Pulmonary artery endothelial cell (primary cell): ENCODE results near the gene VPS54. TPM values are rescaled to one million over a fixed set of nuclear protein-coding genes. Genes with fewer than 3 reads are reported as not detected.

Experiments used
- DNase-seq: peaks from one replicate; pipeline ENCODE4 v3.0.0-alpha.2; 2011; ENCODE audit warnings: low read depth, low spot score
- total RNA-seq: library from RNA; depleted of rRNA; stranded (reverse); fragments of >200 nt; gene quantifications from 2 replicates; pipeline ENCODE4 v1.2.3, GENCODE V29; 2014

Gene VPS54
- total RNA-seq, 1 donor from 2014 or later, result 17.6 TPM

DNA sequence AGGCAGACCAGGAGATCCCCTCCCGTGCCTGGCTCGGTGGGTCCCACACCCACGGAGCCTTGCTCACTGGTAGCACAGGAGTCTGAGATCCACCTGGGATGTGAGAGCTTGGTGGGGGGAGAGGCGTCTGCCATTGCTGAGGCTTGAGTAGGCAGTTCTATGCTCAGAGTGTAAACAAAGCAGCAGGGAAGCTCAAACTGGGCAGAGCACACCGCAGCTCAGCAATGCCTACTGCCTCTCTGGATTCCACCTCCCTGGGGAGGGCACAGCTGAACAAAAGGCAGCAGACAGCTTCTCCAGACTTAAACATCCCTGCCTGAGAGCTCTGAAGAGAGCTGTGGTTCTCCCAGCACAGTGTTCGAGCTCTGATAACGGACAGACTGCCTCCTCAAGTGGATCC lies 92.4 kb downstream of the VPS54 start:
- DNase-seq, result no peak

DNA sequence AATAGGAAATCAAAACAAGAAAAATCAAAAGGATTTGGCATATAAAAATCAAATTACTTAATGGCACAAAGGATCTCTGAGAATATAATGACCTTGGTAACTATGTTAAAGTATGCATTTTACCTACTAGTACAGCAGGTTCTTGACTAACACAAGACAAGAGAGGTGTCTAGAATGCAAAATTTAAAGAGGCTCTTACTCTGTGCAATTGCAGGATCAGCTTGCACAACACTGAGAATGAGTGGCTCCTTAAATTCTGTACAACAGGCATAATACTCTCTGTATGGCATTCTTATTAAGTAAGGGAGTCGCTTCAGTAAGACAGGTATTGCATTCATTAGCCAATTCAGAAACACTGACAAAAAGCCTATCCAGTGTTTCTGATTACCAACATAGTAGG lies 104.9 kb downstream of the VPS54 start:
- DNase-seq, result no peak

DNA sequence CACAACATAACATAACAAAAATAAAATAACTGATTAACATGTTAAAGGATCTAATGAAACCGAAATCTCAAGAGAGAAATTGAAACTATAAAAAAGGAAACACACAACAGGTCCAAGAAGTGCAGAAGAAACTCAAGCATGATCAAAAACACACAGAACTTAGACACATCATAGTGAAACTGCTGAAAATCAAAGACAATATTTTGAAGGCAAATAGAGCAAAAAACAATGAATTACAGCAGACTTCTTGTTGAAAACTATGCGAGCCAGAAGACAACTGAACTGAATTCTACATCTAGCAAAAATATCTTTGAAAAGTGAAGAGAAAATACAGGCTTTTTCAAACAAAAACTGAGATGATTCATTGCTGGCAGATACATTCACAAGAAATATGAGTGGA lies 116.2 kb downstream of the VPS54 start:
- no peak for DNase-seq

DNA sequence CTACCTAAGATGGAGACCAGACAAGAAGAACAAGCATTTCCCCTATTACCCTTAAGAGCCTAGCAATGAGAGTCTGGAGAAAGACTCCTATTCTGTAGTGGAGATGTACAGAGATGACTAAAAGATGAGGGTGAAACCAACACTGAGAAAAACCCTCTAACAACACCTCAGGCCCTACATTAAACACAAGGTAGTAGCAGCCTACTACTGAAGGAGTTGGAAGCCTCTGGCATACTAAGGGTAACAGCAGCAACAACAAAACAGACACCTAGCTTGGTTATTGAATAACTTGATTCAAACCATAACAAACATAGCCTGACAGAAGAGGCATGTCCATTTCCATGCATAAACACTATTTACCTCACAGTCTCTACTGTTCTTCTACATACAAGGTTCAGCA lies 117.1 kb downstream of the VPS54 start:
- DNase-seq, result no peak

- DNase-seq, result no peak
These were observed 119.6 kb downstream of the VPS54 start for GRCh38 chr2:63899639-63900038.

DNA sequence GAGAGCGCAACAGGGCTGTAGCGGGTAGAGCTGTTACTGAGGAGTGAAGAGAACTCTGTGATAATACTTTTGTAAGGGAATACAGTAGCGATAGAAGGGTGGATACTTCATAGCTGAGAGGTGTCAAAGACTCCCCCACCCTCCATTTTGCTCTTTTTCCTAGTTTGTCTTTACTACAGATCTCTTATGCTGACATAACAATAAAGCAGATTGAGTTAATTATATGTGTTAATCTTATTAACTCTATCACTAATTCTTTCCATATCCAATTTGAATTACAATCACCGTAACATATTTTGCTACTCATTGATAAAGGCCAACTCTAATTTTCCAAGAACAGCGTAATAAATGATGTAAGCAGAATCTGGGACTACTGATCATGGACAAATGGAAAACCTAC lies 120.4 kb downstream of the VPS54 start:
- DNase-seq, result no peak

DNA sequence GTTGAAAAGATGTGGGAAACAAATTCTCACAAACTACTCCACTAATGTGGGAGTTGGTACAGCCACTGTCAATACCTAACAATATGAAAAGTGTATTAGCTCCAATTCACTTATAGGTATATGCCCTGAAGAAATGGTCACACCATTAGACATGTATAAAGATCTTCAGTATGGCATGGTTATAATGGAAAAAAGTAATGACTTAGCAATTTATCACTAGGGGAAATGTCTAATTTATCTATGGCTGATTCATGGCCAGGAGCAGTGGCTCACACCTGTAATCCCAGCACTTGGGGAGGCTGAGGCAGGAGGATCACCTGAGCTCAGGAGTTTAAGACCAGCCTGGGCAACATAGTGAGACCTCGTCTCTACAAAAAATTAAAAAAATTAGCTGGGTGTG lies 125.1 kb downstream of the VPS54 start:
- DNase-seq, result no peak

DNA sequence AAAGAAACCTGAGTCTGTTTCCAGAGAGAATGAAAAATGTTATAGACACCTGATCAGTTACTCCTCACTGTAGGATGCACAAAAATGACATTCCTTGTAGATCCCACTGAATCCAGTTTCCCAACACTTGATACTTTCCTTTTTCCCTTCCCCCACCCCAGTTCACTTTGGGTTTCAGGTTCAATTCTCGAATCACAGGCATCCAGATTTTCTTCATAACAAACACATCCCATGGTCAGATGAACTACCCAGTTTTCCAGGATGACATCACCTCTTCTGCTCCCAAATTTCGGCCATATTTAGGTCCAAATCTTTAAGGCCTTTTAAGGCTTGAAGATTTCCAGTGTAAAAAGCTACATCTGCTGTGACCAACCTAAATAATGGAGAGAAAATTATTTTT lies 126.1 kb downstream of the VPS54 start:
- DNase-seq, result no peak

GRCh38 chr2:63891488-63892030 lies 127.7 kb downstream of the VPS54 start:
- DNase-seq, result no peak

DNA sequence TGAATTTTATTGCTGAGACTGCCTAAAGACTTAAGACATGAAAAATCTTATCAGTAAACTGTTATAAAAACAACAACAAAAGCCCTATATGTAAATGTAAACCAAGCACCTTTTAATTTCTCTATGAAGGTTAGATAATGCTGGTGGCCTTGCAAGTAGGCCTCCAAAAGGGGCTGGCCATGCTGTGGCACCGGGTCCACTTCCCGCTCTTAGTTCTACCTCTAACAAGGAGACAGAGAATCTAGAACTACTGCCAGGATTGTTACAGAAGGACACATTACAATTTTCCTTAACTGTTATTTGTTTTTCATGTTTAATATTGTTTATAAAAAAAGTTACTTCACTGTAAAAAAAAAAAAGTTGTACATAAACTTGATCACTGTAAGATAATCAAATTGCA lies 128.6 kb downstream of the VPS54 start:
- no peak for DNase-seq

DNA sequence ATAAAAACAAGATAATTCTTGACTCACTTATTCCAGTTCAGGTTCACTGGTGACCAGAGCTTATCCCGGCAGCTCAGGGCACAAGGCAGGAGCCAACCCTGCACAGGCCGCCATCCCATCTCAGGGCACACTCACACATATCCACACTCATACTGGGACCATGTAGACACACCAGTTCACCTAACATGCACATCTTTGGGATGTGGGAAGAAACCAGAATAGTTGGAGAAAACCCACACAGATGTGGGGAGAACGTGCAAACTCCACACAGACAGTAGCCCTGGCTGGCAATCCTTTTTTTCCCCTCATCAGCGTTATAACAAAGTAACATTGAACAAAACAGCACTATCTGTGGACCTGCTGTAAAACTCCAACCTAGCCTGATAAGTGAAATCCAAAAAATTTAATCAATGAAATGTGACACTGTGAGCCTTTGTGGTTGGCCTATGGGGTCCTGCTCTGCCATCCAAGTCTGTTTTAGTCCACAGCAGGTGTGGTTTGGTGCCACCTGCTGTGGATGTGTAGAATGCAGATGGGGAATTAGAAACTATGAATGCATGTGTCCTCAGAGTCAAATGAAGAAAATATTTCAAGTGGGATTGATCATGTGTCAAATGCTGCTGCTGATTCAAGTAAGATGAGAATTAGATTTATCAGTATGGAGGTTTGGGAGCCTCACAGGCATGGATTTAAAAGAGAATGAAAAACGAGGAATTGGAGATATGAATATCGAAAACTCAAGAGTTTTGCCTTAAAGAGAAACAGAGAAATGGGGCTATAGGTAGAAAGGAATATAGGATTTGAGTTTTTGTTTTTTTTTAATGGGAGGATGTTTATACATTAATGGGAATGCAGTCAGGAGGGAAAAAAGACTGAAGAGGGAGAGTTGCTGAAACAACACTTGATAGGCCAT lies 130.5 kb downstream of the VPS54 start:
- DNase-seq, result no peak

DNA sequence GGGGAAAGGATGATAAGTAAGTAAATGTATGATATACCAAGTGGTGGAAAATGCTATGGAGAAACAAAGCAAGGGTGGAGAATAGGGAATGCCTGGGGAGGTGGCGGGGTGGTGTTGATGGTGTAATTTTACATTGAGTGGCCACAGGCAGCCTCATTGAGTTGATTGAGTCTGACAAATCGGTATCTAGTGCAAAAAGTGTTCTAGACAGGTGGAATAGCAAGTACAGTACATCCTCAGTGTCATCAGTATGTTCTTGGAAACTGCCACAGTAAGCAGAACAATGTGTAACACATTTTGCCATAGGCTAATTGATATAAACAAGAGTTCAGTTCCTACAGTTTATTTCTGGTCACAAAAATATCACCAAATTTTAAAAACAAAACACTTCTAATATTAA lies 131.2 kb downstream of the VPS54 start:
- DNase-seq, result no peak

- DNase-seq, result no peak
These were observed 132.8 kb downstream of the VPS54 start for GRCh38 chr2:63886445-63886844.

- no peak for DNase-seq
These were observed 136.7 kb downstream of the VPS54 start for GRCh38 chr2:63882395-63883105.

- no peak for DNase-seq
These were observed 138.0 kb downstream of the VPS54 start for GRCh38 chr2:63881205-63881604.

DNA sequence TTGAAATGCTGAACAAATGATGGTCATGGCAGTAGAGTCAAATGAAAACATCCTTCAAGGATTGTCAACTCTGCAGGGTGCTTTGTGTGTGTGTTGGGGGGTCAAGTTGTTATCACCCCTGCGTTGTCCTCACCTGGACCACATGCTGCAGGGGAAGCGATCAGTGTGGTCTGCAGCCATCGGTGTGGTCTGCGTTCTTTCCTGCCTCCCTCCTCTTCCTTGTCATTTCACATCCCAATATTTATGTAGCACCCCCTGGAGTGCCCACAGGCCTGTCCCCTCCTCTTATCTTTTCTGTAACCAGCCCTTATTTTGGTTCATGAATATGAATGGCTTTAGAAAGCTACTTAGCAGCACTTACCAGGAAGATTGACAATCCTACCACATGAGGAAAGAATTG lies 138.6 kb downstream of the VPS54 start:
- no peak for DNase-seq

- DNase-seq, result no peak
These were observed 139.3 kb downstream of the VPS54 start for GRCh38 chr2:63879876-63880433.

GRCh38 chr2:63878486-63878885 lies 140.7 kb downstream of the VPS54 start:
- no peak for DNase-seq

DNA sequence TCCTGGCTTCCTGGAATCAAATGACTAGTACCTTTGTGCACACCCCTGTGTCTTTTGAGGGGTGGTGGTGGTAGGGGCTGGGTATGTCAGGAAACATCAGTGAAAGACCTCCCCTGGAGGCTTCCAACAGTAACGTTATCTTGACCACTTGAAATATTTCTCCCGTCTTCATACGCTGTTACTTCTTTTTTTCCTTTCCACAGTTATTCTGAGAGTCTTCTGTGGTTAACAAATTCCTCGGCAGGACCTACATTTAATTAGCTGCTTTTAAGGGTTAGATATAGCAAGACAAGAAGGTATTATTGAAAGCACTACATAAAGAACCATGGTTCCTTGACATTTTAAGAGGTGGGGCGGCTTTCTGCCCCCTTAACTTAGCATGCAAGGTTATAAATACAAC lies 142.9 kb downstream of the VPS54 start:
- no peak for DNase-seq

DNA sequence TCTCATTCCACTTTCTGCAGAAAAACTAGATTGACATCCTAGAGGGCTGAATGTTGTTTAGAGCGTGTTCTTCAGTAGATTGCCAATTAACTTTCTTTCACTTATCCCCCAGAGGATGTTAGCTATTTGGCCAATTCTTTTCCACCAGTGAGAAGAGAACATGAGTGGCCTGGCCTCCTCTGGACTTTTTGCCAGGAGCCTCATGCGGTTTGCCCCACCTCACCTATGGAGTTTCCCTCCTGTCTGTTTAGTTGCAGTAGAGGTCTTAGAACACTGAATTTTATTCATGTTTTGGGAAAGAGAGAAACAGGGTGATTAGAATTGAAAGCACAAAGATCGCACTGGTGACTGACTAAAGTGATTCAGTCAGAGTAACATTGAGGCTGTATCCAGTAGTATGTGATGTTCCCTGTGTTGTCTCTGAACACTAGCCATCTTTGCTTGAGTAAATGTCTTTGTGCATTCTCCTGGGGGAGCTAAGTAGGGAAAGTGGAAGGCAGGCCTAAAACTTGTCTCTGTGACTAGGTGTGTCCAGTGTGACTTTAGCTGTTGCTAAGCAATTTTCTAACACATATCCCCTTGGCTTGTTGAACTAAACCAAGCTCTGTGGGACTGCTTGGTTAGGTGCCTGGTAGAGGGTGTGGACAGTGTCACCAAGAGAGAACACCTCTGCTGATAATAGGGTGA lies 143.5 kb downstream of the VPS54 start:
- no peak for DNase-seq

- no peak for DNase-seq
These were observed 144.1 kb downstream of the VPS54 start for GRCh38 chr2:63875131-63875527.
